ENCODE results near the gene MRPS10.
"Not testable (repeated sequence)": the region's sequence is repeated elsewhere in the genome, so short reads cannot be mapped to it uniquely, and the experiment has no call there.

MRPS10 gene

DNA sequence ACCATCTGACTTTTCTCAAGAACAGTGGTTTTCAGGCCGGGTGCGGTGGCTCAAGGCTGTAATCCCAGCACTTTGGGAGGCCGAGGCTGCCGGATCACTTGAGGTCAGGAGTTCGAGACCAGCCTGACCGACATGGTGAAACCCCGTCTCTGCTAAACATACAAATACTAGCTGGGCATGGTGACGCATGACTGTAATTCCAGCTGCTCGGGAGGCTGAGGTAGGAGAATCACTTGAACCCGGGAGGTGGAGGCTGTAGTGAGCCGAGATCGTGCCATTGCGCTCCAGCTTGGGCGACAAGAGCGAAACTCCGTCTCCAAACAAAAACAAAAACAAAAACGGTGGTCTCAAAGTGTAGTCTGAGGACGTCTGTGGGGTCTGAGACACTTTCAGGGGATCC is 1.2 kb downstream of the MRPS10 start:
- not testable (repeated sequence) for H3K27me3 ChIP-seq (replicated peaks; ENCODE audit: control insufficient read depth, insufficient read depth, low read length, poor library complexity, severe bottlenecking); H3K9me3 ChIP-seq (ENCODE audit: control insufficient read depth, low read length); H3K27ac ChIP-seq (ENCODE audit: insufficient read depth, low read length, poor library complexity, severe bottlenecking); DNase-seq; H3K4me1 ChIP-seq (ENCODE audit: control insufficient read depth, insufficient read depth, low read length, poor library complexity, severe bottlenecking)
- Histone ChIP-seq H3K36me3 (ENCODE audit: control insufficient read depth, insufficient read depth, low read length) (peaks cover 24% of the 10 kb centered on the region), H3K4me3 (ENCODE audit: insufficient read depth, low read depth, low read length, poor library complexity, severe bottlenecking) (peak overlapping the region; percentile 80)

DNA sequence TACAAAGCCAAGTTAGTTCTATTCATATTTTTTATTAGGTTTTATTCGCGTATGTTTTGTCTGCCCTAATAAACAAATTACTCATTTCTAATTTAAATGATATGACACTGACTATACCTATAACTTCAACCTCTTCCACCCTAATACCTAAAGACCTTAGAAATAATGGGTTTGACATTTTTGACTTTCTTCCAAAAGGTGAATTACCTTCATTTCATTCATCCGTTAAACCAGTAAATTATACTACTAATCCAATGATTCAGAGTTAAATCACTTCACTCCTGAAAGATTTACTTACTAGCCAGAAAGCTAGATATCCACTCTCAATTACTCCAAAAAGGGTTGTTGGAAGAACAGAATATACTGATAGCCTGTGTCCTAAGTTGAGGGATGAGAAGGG is 5.2 kb downstream of the MRPS10 start:
- Histone ChIP-seq H3K36me3 (ENCODE audit: control insufficient read depth, insufficient read depth, low read length) (peaks cover 56% of the 10 kb centered on the region), H3K27ac (ENCODE audit: insufficient read depth, low read length, poor library complexity, severe bottlenecking) (no peak overlapping the region), H3K4me1 (ENCODE audit: control insufficient read depth, insufficient read depth, low read length, poor library complexity, severe bottlenecking) (peaks cover 4% of the 10 kb centered on the region), H3K27me3 (replicated peaks; ENCODE audit: control insufficient read depth, insufficient read depth, low read length, poor library complexity, severe bottlenecking) (no peaks in the 10 kb centered on the region), H3K9me3 (ENCODE audit: control insufficient read depth, low read length) (no peaks in the 10 kb centered on the region), H3K4me3 (ENCODE audit: insufficient read depth, low read depth, low read length, poor library complexity, severe bottlenecking) (no peak overlapping the region)
- DNase-seq, result no peak

DNA sequence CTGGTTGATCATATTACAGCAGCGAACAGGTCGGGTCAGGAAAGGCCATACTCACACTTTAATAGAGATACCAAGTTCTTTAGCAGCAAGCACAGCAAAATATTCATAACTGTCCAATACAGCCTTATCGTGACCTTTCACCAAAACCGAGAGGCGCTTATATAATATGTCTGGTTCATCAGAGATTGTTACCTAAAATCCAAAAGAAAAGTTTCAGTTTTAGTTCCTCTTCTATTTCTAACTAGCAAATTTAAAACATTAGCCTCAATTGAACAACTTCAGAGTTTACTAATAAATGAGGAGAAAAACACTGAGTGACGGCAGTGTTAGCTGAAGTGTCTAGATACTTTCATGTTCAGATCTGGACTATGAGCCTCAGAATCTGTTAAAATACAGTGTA is 5.9 kb downstream of the MRPS10 start:
- Histone ChIP-seq H3K4me3 (ENCODE audit: insufficient read depth, low read depth, low read length, poor library complexity, severe bottlenecking) (no peak overlapping the region), H3K27me3 (replicated peaks; ENCODE audit: control insufficient read depth, insufficient read depth, low read length, poor library complexity, severe bottlenecking) (no peaks in the 10 kb centered on the region), H3K27ac (ENCODE audit: insufficient read depth, low read length, poor library complexity, severe bottlenecking) (no peak overlapping the region), H3K36me3 (ENCODE audit: control insufficient read depth, insufficient read depth, low read length) (peaks cover 56% of the 10 kb centered on the region), H3K9me3 (ENCODE audit: control insufficient read depth, low read length) (no peaks in the 10 kb centered on the region), H3K4me1 (ENCODE audit: control insufficient read depth, insufficient read depth, low read length, poor library complexity, severe bottlenecking) (peaks cover 4% of the 10 kb centered on the region)
- DNase-seq, result no peak

DNA sequence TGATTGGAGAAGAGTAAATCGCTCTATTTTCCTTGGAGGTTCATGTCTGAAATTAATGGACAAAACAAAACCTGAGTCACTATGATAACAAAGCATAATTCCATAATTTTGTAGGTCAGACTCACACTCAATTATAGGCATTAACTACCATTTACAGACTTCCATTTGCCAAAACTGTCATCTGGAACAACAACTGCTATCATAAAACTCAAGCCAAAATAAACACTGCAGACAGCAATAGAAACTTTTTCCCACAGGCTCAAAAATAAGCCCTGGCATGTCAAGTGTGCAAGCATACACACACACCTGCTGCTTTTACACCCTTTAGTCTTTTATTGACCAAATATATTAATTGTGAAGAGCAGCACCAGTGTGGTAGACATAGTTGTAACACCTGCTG is 7.1 kb downstream of the MRPS10 start:
- no peaks in the 10 kb centered on the region for H3K27me3 ChIP-seq (replicated peaks; ENCODE audit: control insufficient read depth, insufficient read depth, low read length, poor library complexity, severe bottlenecking)
- H3K4me1 ChIP-seq (ENCODE audit: control insufficient read depth, insufficient read depth, low read length, poor library complexity, severe bottlenecking), result peaks cover 4% of the 10 kb centered on the region
- DNase-seq, result no peak
- H3K9me3 ChIP-seq (ENCODE audit: control insufficient read depth, low read length), result no peaks in the 10 kb centered on the region
- H3K4me3 ChIP-seq (ENCODE audit: insufficient read depth, low read depth, low read length, poor library complexity, severe bottlenecking), result no peak overlapping the region
- no peak overlapping the region for H3K27ac ChIP-seq (ENCODE audit: insufficient read depth, low read length, poor library complexity, severe bottlenecking)
- peaks cover 56% of the 10 kb centered on the region for H3K36me3 ChIP-seq (ENCODE audit: control insufficient read depth, insufficient read depth, low read length)

DNA sequence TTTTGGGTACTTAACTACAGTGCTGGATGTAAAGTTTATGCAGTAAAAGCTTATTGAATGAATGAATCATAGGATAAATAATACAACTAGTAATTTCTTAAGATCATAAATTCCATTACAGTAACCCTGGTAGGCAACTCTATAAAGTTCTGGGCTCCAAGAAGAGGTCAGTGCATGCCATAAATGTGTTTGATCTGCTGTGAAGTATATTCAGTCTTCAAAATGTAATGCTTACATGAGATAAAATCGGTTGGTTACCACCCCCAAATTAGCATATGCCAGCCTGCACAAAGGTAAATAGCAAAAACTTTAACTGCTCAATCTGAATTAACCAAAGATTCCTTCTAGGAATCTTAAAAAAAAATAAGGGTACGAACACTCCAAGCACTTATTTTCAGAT is 10.1 kb downstream of the MRPS10 start:
- not testable (repeated sequence) for H3K27me3 ChIP-seq (replicated peaks; ENCODE audit: control insufficient read depth, insufficient read depth, low read length, poor library complexity, severe bottlenecking); H3K9me3 ChIP-seq (ENCODE audit: control insufficient read depth, low read length); H3K27ac ChIP-seq (ENCODE audit: insufficient read depth, low read length, poor library complexity, severe bottlenecking); H3K4me1 ChIP-seq (ENCODE audit: control insufficient read depth, insufficient read depth, low read length, poor library complexity, severe bottlenecking); H3K4me3 ChIP-seq (ENCODE audit: insufficient read depth, low read depth, low read length, poor library complexity, severe bottlenecking); DNase-seq
- H3K36me3 ChIP-seq (ENCODE audit: control insufficient read depth, insufficient read depth, low read length), result peaks cover 52% of the 10 kb centered on the region

DNA sequence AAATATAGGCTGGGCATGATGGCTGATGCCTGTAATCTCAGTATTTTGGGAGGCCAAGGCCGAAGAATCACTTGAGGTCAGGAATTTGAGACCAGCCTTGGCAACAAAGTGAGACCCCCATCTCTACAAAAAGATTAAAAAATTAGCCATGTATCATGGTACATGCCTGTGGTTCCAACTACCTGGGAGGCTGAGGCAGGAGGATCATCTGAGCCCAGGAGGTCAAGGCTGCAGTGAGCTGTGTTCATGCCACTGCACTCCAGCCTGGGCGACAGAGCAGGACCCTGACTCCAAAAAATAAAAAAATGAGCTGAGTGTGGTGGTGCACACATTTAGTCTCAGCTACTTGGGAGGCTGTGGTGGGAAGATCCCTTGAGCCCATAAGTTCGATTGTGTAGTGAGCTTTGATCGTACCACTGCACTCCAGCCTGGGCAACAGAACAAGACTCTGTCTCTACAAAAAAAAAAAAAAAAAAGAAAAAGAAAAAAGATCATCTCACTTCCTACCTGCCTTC is 12.8 kb downstream of the MRPS10 start:
- no peak for DNase-seq
- Histone ChIP-seq H3K27me3 (replicated peaks; ENCODE audit: control insufficient read depth, insufficient read depth, low read length, poor library complexity, severe bottlenecking) (no peaks in the 10 kb centered on the region), H3K4me1 (ENCODE audit: control insufficient read depth, insufficient read depth, low read length, poor library complexity, severe bottlenecking) (no peaks in the 10 kb centered on the region), H3K36me3 (ENCODE audit: control insufficient read depth, insufficient read depth, low read length) (peaks cover 31% of the 10 kb centered on the region), H3K9me3 (ENCODE audit: control insufficient read depth, low read length) (no peaks in the 10 kb centered on the region), H3K27ac (ENCODE audit: insufficient read depth, low read length, poor library complexity, severe bottlenecking) (no peak overlapping the region), H3K4me3 (ENCODE audit: insufficient read depth, low read depth, low read length, poor library complexity, severe bottlenecking) (no peak overlapping the region)

DNA sequence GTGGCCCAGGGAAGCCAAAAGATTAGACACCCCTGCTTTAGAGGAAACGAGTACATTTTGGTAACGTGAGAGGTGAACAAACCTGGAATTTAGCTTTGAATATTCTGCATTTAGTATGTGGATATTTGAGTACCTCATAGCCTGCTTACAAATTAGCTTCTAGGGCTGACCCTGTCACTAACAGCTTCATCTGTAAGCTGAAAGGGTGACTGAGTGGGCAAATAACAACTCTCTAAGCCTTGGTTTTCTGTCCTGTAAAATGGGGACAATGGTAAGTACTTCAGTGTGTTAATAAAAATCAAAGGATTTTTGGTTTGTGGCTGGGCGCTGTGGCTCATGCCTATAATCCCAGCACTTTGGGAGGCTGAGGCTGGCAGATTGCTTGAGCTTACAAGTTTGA is 14.5 kb downstream of the MRPS10 start:
- Histone ChIP-seq H3K36me3 (ENCODE audit: control insufficient read depth, insufficient read depth, low read length) (peaks cover 15% of the 10 kb centered on the region), H3K4me1 (ENCODE audit: control insufficient read depth, insufficient read depth, low read length, poor library complexity, severe bottlenecking) (no peaks in the 10 kb centered on the region), H3K27ac (ENCODE audit: insufficient read depth, low read length, poor library complexity, severe bottlenecking) (no peak overlapping the region), H3K9me3 (ENCODE audit: control insufficient read depth, low read length) (no peaks in the 10 kb centered on the region), H3K27me3 (replicated peaks; ENCODE audit: control insufficient read depth, insufficient read depth, low read length, poor library complexity, severe bottlenecking) (no peaks in the 10 kb centered on the region), H3K4me3 (ENCODE audit: insufficient read depth, low read depth, low read length, poor library complexity, severe bottlenecking) (no peak overlapping the region)
- no peak for DNase-seq

DNA sequence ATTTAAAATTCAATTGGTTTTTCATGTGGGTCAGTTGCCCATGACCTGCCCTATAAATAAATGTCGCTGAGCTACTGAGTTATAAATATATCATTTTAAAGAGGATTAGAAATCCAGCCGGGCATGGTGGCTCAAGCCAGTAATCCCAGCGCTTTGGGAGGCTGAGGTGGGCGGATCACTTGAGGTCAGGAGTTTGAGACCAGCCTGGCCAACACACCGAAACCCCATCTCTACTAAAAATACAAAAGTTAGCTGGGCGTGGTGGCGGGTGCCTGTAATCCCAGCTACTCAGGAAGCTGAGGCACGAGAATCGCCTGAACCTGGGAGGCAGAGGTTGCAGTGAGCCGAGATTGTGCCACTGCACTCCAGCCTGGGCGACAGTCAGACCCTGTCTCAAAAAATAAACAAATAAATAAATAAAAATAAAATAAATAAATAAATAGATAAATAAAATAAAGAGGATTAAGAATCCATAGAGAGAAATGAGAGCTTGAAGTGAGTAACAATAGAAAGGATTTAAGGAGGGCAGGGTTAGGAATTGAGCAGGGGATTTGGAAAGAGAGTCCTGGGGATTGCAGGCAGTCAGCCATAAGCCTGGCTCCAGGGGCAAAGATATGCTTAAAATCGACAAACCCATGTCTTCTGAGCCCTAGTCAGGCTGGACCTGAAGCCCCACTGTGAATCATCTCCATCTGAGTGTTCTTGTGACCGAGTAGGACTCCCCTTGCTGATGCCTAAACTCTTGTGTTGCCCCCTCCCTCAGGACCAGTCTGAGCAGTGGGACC is 15.3 kb downstream of the MRPS10 start:
- H3K4me3 ChIP-seq (ENCODE audit: insufficient read depth, low read depth, low read length, poor library complexity, severe bottlenecking); DNase-seq; H3K9me3 ChIP-seq (ENCODE audit: control insufficient read depth, low read length); H3K27ac ChIP-seq (ENCODE audit: insufficient read depth, low read length, poor library complexity, severe bottlenecking); H3K27me3 ChIP-seq (replicated peaks; ENCODE audit: control insufficient read depth, insufficient read depth, low read length, poor library complexity, severe bottlenecking); H3K4me1 ChIP-seq (ENCODE audit: control insufficient read depth, insufficient read depth, low read length, poor library complexity, severe bottlenecking): not testable (repeated sequence)
- peaks cover 10% of the 10 kb centered on the region for H3K36me3 ChIP-seq (ENCODE audit: control insufficient read depth, insufficient read depth, low read length)

DNA sequence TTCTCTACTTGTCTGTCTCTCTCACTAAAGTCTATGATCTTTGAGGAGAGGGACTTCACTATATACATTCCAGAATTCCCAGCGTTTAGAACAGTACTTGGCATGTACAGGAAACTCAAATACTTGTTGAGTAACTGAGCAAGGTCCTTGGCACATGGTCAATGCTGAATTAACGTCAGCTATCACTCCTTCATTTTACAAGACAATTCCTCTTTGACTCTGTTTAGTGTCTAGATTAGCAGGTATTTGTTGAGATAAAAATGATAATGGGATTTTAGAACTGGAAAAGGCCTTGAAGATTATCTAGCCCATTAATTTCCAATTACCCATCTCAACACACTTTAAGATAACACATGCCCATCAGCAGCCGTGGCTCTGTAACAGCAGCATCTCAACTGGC is 16.3 kb downstream of the MRPS10 start:
- no peaks in the 10 kb centered on the region for H3K4me1 ChIP-seq (ENCODE audit: control insufficient read depth, insufficient read depth, low read length, poor library complexity, severe bottlenecking)
- H3K36me3 ChIP-seq (ENCODE audit: control insufficient read depth, insufficient read depth, low read length), result peaks cover 10% of the 10 kb centered on the region
- no peak overlapping the region for H3K4me3 ChIP-seq (ENCODE audit: insufficient read depth, low read depth, low read length, poor library complexity, severe bottlenecking)
- DNase-seq, result no peak
- no peaks in the 10 kb centered on the region for H3K27me3 ChIP-seq (replicated peaks; ENCODE audit: control insufficient read depth, insufficient read depth, low read length, poor library complexity, severe bottlenecking)
- no peak overlapping the region for H3K27ac ChIP-seq (ENCODE audit: insufficient read depth, low read length, poor library complexity, severe bottlenecking)
- H3K9me3 ChIP-seq (ENCODE audit: control insufficient read depth, low read length), result no peaks in the 10 kb centered on the region

DNA sequence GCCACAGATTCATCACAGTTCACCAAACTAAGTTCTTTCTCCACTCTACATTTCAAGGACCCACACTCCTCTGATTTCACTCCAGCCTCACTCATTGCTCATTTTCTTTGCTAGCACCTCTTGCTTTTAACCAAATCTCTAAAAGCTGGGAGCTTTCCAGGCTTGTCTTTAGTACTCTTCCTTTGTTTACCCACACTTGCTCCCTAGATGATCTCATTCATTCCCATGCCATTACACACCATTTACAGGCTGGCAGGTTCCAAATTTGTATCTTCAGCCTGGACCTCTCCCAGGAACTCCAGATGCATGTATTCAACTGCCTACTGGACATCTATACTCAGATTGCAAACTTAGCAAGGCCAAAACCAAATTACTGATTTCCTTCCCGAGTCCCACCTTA is 17.6 kb downstream of the MRPS10 start:
- no peak overlapping the region for H3K4me3 ChIP-seq (ENCODE audit: insufficient read depth, low read depth, low read length, poor library complexity, severe bottlenecking)
- H3K36me3 ChIP-seq (ENCODE audit: control insufficient read depth, insufficient read depth, low read length), result peaks cover 6% of the 10 kb centered on the region
- no peak overlapping the region for H3K27ac ChIP-seq (ENCODE audit: insufficient read depth, low read length, poor library complexity, severe bottlenecking)
- no peak for DNase-seq
- H3K4me1 ChIP-seq (ENCODE audit: control insufficient read depth, insufficient read depth, low read length, poor library complexity, severe bottlenecking), result no peaks in the 10 kb centered on the region
- no peaks in the 10 kb centered on the region for H3K27me3 ChIP-seq (replicated peaks; ENCODE audit: control insufficient read depth, insufficient read depth, low read length, poor library complexity, severe bottlenecking)
- H3K9me3 ChIP-seq (ENCODE audit: control insufficient read depth, low read length), result no peaks in the 10 kb centered on the region

All from effector memory CD4-positive, alpha-beta T cell (primary cell).